K562 (cell line): ENCODE measurements around the gene UBE3D.

Source experiments
- BCOR ChIP-seq: fragments of 450-650 bp; IDR thresholded peaks from 2 replicates; pipeline ENCODE4 v1.6.1; 2016
- CHD7 ChIP-seq: fragments of 200-600 bp; sonication (generic); IDR thresholded peaks from one replicate; pipeline ENCODE4 v1.6.1; 2012; ENCODE audit warnings: mild to moderate bottlenecking, low read depth, low read length, inconsistent platforms
- CTCF ChIP-seq, 3 experiments: IDR thresholded peaks in 2 of 3; conservative IDR thresholded peaks in 1 of 3; 2 replicates each; pipeline ENCODE4 v1.5.1; 2011 to 2012; ENCODE audit warnings: low read length in 3 of 3, mild to moderate bottlenecking in 3 of 3, control low read depth in 2 of 3, improper control_type of control experiment in 1 of 3, inconsistent platforms in 1 of 3, low read depth in 1 of 3, mixed read lengths in 1 of 3, moderate library complexity in 1 of 3; ENCODE audit not compliant: insufficient read depth in 2 of 3
- EGR1 ChIP-seq: fragments of 450-650 bp; conservative IDR thresholded peaks from 2 replicates; pipeline ENCODE4 v1.6.1; 2017; ENCODE audit warnings: mild to moderate bottlenecking
- FOSL1 ChIP-seq: fragments of 200-800 bp; sonication (Bioruptor generic); conservative IDR thresholded peaks from 2 replicates; pipeline ENCODE4 v1.6.1; 2016; ENCODE audit warnings: missing genetic modification characterization, missing compliant biosample characterization
- HOMEZ ChIP-seq: fragments of 250-450 bp; sonication (Bioruptor Pico); IDR thresholded peaks from 2 replicates; pipeline ENCODE4 v1.4.0; 2020; ENCODE audit warnings: mild to moderate bottlenecking, moderate library complexity
- ILK ChIP-seq: fragments of 450-650 bp; IDR thresholded peaks from 2 replicates; pipeline ENCODE4 v1.6.1; 2016; ENCODE audit warnings: missing genetic modification characterization, low read depth, mild to moderate bottlenecking, missing compliant biosample characterization, moderate library complexity, borderline replicate concordance
- MAX ChIP-seq: sonication (generic); formaldehyde crosslinking; IDR thresholded peaks from 2 replicates; pipeline ENCODE4 v1.9.0; 2022; ENCODE audit warnings: mild to moderate bottlenecking, missing genetic modification reagents
- MLLT1 ChIP-seq, 2 experiments: fragments of 450-650 bp; IDR thresholded peaks; 2 replicates each; pipeline ENCODE4 v1.6.1; 2016
- RBBP5 ChIP-seq: fragments of 200-600 bp; sonication (generic); IDR thresholded peaks from 2 replicates; pipeline ENCODE4 v1.6.1; 2012; ENCODE audit warnings: borderline replicate concordance, mild to moderate bottlenecking, low read length, control low read depth, inconsistent platforms; ENCODE audit not compliant: insufficient read depth, poor library complexity, severe bottlenecking
- RCOR1 ChIP-seq, 2 experiments: IDR thresholded peaks; 2 replicates each; pipeline ENCODE4 v1.6.1; 2012; ENCODE audit warnings: low read depth in 2 of 2, low read length in 2 of 2, borderline replicate concordance in 1 of 2, improper control_type of control experiment in 1 of 2
- SIN3A ChIP-seq, 2 experiments: fragments of 150-350 bp in 1 of 2; IDR thresholded peaks; 2 replicates each; pipeline ENCODE4 v1.6.1; 2011 to 2016; ENCODE audit warnings: borderline replicate concordance in 2 of 2, low read depth in 2 of 2, low read length in 2 of 2, mild to moderate bottlenecking in 2 of 2, moderate library complexity in 2 of 2; ENCODE audit not compliant: control insufficient read depth in 1 of 2
- ZNF274 ChIP-seq: IDR thresholded peaks from 2 replicates; pipeline ENCODE4 v1.6.1; 2011; ENCODE audit warnings: low read depth, mild to moderate bottlenecking, low read length, moderate library complexity, borderline replicate concordance
- ZNF507 ChIP-seq: conservative IDR thresholded peaks from 2 replicates; pipeline ENCODE4 v1.6.1; 2017; ENCODE audit warnings: missing genetic modification characterization, missing compliant biosample characterization

GRCh38 chr6:82970839-82971238 is 94.8 kb downstream of the UBE3D start:
- TF ChIP-seq HOMEZ (CRISPR knock-in tag) (no peak), RBBP5 (no peak), MLLT1 (IDR thresholded peaks at IDR 0.05) (no peak), CTCF (IDR thresholded peaks at IDR 0.05 in 2 of 3, conservative IDR thresholded peaks at IDR 0.05 in 1 of 3; ENCODE audit: insufficient read depth in 2 of 3, low read depth in 1 of 3, low read length in 3 of 3) (no peak), MAX (CRISPR knock-in tag) (no peak), CHD7 (no peak), ILK (no peak), RCOR1 (IDR thresholded peaks at IDR 0.05; ENCODE audit: borderline replicate concordance in 1 of 2, low read depth in 2 of 2, low read length in 2 of 2) (no peak), EGR1 (no peak), SIN3A (IDR thresholded peaks at IDR 0.05; ENCODE audit: borderline replicate concordance in 2 of 2, control insufficient read depth in 1 of 2, low read depth in 2 of 2, low read length in 2 of 2) (no peak), ZNF274 (no peak), ZNF507 (tag) (no peak), FOSL1 (tag) (no peak), BCOR (no peak)
